Measurements from ENCODE around the gene HOMER3.

DNA sequence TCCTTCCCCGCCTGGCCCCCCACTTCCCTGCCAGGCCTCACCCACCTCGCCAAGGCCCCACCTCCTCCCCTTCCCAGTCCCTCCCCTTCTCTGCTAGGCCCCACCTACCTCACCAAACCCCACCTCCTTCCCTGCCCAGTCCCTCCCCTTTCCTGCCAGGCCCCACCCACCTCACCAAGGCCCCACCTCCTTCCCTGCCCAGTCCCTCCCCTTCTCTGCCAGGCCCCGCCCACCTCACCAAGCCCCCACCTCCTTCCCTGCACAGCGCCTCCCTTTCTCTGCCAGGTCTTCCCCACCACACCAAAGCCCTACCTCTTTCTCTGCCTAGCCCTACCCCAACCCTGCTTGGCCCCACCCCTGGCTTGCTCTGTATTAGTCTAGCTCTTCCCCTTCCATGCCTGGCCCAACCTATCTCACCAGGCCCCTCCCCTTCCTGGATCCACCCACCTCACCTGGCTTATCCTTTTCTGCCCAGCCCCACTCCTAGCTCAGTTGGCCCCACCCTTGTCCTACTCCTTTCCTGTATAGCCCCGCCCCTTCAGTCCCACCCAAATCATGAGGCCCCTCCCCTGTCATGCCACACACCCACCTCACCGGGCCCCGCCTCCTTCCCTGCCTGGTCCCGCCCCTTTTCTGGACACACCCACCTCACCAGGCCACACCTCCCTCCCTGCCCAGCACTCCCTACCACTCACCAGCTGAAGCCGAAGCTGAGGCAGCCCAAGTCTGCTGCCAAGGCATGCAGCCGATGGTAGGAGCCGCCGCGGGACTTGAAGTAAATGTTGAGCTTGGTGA is 61.2 kb downstream of the HOMER3 start:
- TF ChIP-seq, protein P1, sequence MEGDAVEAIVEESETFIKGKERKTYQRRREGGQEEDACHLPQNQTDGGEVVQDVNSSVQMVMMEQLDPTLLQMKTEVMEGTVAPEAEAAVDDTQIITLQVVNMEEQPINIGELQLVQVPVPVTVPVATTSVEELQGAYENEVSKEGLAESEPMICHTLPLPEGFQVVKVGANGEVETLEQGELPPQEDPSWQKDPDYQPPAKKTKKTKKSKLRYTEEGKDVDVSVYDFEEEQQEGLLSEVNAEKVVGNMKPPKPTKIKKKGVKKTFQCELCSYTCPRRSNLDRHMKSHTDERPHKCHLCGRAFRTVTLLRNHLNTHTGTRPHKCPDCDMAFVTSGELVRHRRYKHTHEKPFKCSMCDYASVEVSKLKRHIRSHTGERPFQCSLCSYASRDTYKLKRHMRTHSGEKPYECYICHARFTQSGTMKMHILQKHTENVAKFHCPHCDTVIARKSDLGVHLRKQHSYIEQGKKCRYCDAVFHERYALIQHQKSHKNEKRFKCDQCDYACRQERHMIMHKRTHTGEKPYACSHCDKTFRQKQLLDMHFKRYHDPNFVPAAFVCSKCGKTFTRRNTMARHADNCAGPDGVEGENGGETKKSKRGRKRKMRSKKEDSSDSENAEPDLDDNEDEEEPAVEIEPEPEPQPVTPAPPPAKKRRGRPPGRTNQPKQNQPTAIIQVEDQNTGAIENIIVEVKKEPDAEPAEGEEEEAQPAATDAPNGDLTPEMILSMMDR (IDR thresholded peaks at IDR 0.05): no peak
- TF ChIP-seq POLR2A (IDR thresholded peaks at IDR 0.05): no peak
- TF ChIP-seq EP300 (IDR thresholded peaks at IDR 0.05; ENCODE audit: low read depth): no peak
- no peak for TF ChIP-seq POLR2AphosphoS5 (IDR thresholded peaks at IDR 0.05)
